ENCODE measurements around the gene GALNT14. TPM values are rescaled to one million over a fixed set of nuclear protein-coding genes. Genes with fewer than 3 reads are reported as not detected.

Gene GALNT14
- total RNA-seq, 1 donor from 2014 or later: 151 TPM

- peak; percentile 63 for DNase-seq (ENCODE audit: low read depth)
These were observed 50.7 kb downstream of the GALNT14 start for GRCh38 chr2:31087491-31087890.

- no peak for DNase-seq (ENCODE audit: low read depth)
These were observed 51.6 kb downstream of the GALNT14 start for GRCh38 chr2:31086590-31086989.

GRCh38 chr2:31083234-31083993 lies 54.8 kb downstream of the GALNT14 start:
- peak; percentile 98 for DNase-seq (ENCODE audit: low read depth)

GRCh38 chr2:31082002-31082401 lies 56.2 kb downstream of the GALNT14 start:
- DNase-seq (ENCODE audit: low read depth): peak; percentile 13

GRCh38 chr2:31081492-31081891 lies 56.7 kb downstream of the GALNT14 start:
- DNase-seq (ENCODE audit: low read depth): no peak

- DNase-seq (ENCODE audit: low read depth): peak; percentile 68
These were observed 57.9 kb downstream of the GALNT14 start for GRCh38 chr2:31080361-31080760.

- DNase-seq (ENCODE audit: low read depth): no peak
These were observed 58.6 kb downstream of the GALNT14 start for GRCh38 chr2:31079665-31080064.

- DNase-seq (ENCODE audit: low read depth): peak; percentile 41
These were observed 59.6 kb downstream of the GALNT14 start for GRCh38 chr2:31078579-31079105.

- no peak for DNase-seq (ENCODE audit: low read depth)
These were observed 60.2 kb downstream of the GALNT14 start for GRCh38 chr2:31078011-31078410.

GRCh38 chr2:31075941-31076590 lies 62.2 kb downstream of the GALNT14 start:
- DNase-seq (ENCODE audit: low read depth): peak; percentile 87

GRCh38 chr2:31075431-31075830 lies 62.8 kb downstream of the GALNT14 start:
- DNase-seq (ENCODE audit: low read depth): no peak

- no peak for DNase-seq (ENCODE audit: low read depth)
These were observed 66.5 kb downstream of the GALNT14 start for GRCh38 chr2:31071741-31072140.

GRCh38 chr2:31070339-31071125 lies 67.7 kb downstream of the GALNT14 start:
- DNase-seq (ENCODE audit: low read depth): peak; percentile 72

- DNase-seq (ENCODE audit: low read depth): no peak
These were observed 68.5 kb downstream of the GALNT14 start for GRCh38 chr2:31069643-31070325.

- DNase-seq (ENCODE audit: low read depth): no peak
These were observed 71.0 kb downstream of the GALNT14 start for GRCh38 chr2:31067259-31067658.

GRCh38 chr2:31066551-31066950 lies 71.7 kb downstream of the GALNT14 start:
- DNase-seq (ENCODE audit: low read depth): no peak

- peak; percentile 19 for DNase-seq (ENCODE audit: low read depth)
These were observed 72.2 kb downstream of the GALNT14 start for GRCh38 chr2:31066086-31066485.

GRCh38 chr2:31065356-31065755 lies 72.9 kb downstream of the GALNT14 start:
- no peak for DNase-seq (ENCODE audit: low read depth)

- peak; percentile 94 for DNase-seq (ENCODE audit: low read depth)
These were observed 77.8 kb downstream of the GALNT14 start for GRCh38 chr2:31060397-31060796.

- DNase-seq (ENCODE audit: low read depth): no peak
These were observed 79.9 kb downstream of the GALNT14 start for GRCh38 chr2:31058096-31059035.

- no peak for DNase-seq (ENCODE audit: low read depth)
These were observed 80.5 kb downstream of the GALNT14 start for GRCh38 chr2:31057691-31058090.
